HCT116 (cell line): ENCODE results near the gene ZZZ3. TPM values are rescaled to one million over a fixed set of nuclear protein-coding genes. Genes with fewer than 3 reads are reported as not detected.

Experiments
- ATAC-seq: fragments of 200-7000 bp; cut with Tn5 transposase; 2 replicates; pipeline ENCODE4 v1.9.1; 2020; ENCODE audit warnings: mild to moderate bottlenecking, moderate library complexity
- BruUV-seq: library from RNA; stranded (reverse); fragments of 400-500 nt; replicated peaks from 2 replicates; lab custom pipeline; 2021; lab: Mats Ljungman, UMichigan
- CTCF ChIA-PET: fragments of 300-600 bp; sonication (Branson Sonifier 250); formaldehyde crosslinking; loops from one replicate; lab custom pipeline; 2021; ENCODE audit warnings: antibody characterized with exemption; lab: Charles Lee
- POLR2A ChIA-PET: fragments of 300-600, 350-600 bp; sonication (Branson Sonifier 250); formaldehyde crosslinking; loops from one replicate; lab custom pipeline; 2021; ENCODE audit warnings: antibody characterized with exemption; lab: Charles Lee
- RAD21 ChIA-PET, 2 experiments: fragments of 300-600 bp; sonication (Branson Sonifier 250); formaldehyde crosslinking; loops; one replicate each; lab custom pipeline; 2023; ENCODE audit warnings: low total read pairs in 2 of 2; ENCODE audit not compliant: uncharacterized antibody in 2 of 2, unreplicated experiment in 2 of 2, low non-redundant PET in 1 of 2; lab: Charles Lee
- DNase-seq: peaks from one replicate; pipeline ENCODE4 v3.0.0-alpha.2; 2010; ENCODE audit warnings: low read depth, low spot score
- H2AFZ ChIP-seq: fragments of 200-600 bp; shearing (Covaris generic), sonication (generic); 2 replicates; pipeline ENCODE4 v1.6.1; 2017; ENCODE audit warnings: low read depth, mixed run types, mixed read lengths, antibody characterized with exemption, low read length; ENCODE audit not compliant: poor library complexity, severe bottlenecking
- H3K27ac ChIP-seq: 2 replicates; pipeline ENCODE4 v1.5.1; 2012; ENCODE audit warnings: low read depth, low read length
- H3K27me3 ChIP-seq: fragments of 200-600 bp; sonication (generic); 2 replicates; pipeline ENCODE4 v1.6.1; 2016; ENCODE audit warnings: mixed run types, low read length, mixed read lengths; ENCODE audit not compliant: insufficient read depth
- H3K36me3 ChIP-seq, 2 experiments: fragments of 200-500 bp in 1 of 2; fragments of 200-600 bp in 1 of 2; sonication (Bioruptor generic) in 1 of 2; sonication (generic) in 1 of 2; 2 replicates each; pipeline versions ENCODE4 v1.5.1 to v1.6.1; 2014 to 2016; ENCODE audit warnings: low read length in 2 of 2, inconsistent platforms in 1 of 2, mixed read lengths in 1 of 2, mixed run types in 1 of 2; ENCODE audit not compliant: insufficient read depth in 2 of 2, control insufficient read depth in 1 of 2
- H3K4me1 ChIP-seq, 2 experiments: fragments of 200-600 bp in 1 of 2; sonication (generic) in 1 of 2; 2 replicates each; pipeline versions ENCODE4 v1.5.1 to v1.6.1; 2012 to 2017; ENCODE audit warnings: low read length in 2 of 2, inconsistent platforms in 1 of 2, mild to moderate bottlenecking in 1 of 2, mixed read lengths in 1 of 2, mixed run types in 1 of 2, moderate library complexity in 1 of 2; ENCODE audit not compliant: insufficient read depth in 2 of 2, control insufficient read depth in 1 of 2
- H3K4me2 ChIP-seq: fragments of 200-600 bp; sonication (generic); 2 replicates; pipeline ENCODE4 v1.6.1; 2017; ENCODE audit warnings: mixed run types, low read length, mixed read lengths
- H3K4me3 ChIP-seq, 2 experiments: fragments of 200-600 bp in 1 of 2; sonication (generic) in 1 of 2; replicated peaks in 1 of 2; 2 replicates each; pipeline ENCODE4 v1.5.1; 2011 to 2016; ENCODE audit warnings: low read length in 2 of 2, control low read depth in 1 of 2, low read depth in 1 of 2, mild to moderate bottlenecking in 1 of 2, mixed read lengths in 1 of 2, mixed run types in 1 of 2
- H3K79me2 ChIP-seq: fragments of 200-600 bp; sonication (generic); 2 replicates; pipeline ENCODE4 v1.6.1; 2017; ENCODE audit warnings: mild to moderate bottlenecking, mixed run types, low read length, moderate library complexity, mixed read lengths; ENCODE audit not compliant: insufficient read depth
- H3K9ac ChIP-seq: fragments of 200-600 bp; sonication (generic); 2 replicates; pipeline ENCODE4 v1.6.1; 2016; ENCODE audit warnings: low read length, mixed read lengths
- H3K9me2 ChIP-seq: fragments of 200-600 bp; sonication (generic), shearing (Covaris generic); 2 replicates; pipeline ENCODE4 v1.6.1; 2017; ENCODE audit warnings: mixed run types, mild to moderate bottlenecking, moderate library complexity; ENCODE audit not compliant: insufficient read depth
- H3K9me3 ChIP-seq, 2 experiments: fragments of 200-500 bp in 1 of 2; fragments of 200-600 bp in 1 of 2; sonication (Bioruptor generic) in 1 of 2; sonication (generic) in 1 of 2; 2 replicates each; pipeline ENCODE4 v1.6.1; 2014 to 2017; ENCODE audit warnings: low read length in 2 of 2, mixed read lengths in 2 of 2, inconsistent platforms in 1 of 2, low read depth in 1 of 2, mild to moderate bottlenecking in 1 of 2, mixed run types in 1 of 2, moderate library complexity in 1 of 2; ENCODE audit not compliant: control insufficient read depth in 1 of 2, insufficient read depth in 1 of 2
- H4K20me1 ChIP-seq: fragments of 200-600 bp; sonication (generic), shearing (Covaris generic); 2 replicates; pipeline ENCODE4 v1.6.1; 2017; ENCODE audit warnings: mixed run types, mild to moderate bottlenecking, moderate library complexity; ENCODE audit not compliant: insufficient read depth
- CTCF ChIP-seq, 3 experiments: fragments of 200-600 bp in 1 of 3; sonication (generic) in 1 of 3; IDR thresholded peaks in 2 of 3; conservative IDR thresholded peaks in 1 of 3; 2 replicates each; pipeline ENCODE4 v1.5.1; 2012 to 2017; ENCODE audit warnings: low read depth in 2 of 3, low read length in 2 of 3, antibody characterized with exemption in 1 of 3, borderline replicate concordance in 1 of 3, control low read depth in 1 of 3, mild to moderate bottlenecking in 1 of 3, mixed read lengths in 1 of 3, mixed run types in 1 of 3, moderate library complexity in 1 of 3; ENCODE audit not compliant: insufficient read depth in 1 of 3
- EZH2 ChIP-seq: fragments of 200-600 bp; sonication (generic); IDR thresholded peaks from 2 replicates; pipeline ENCODE4 v1.6.1; 2017; ENCODE audit warnings: antibody characterized with exemption, mixed run types
- EZH2phosphoT487 ChIP-seq: fragments of 200-600 bp; IDR thresholded peaks from 2 replicates; pipeline ENCODE4 v1.6.1; 2018; ENCODE audit warnings: antibody characterized with exemption, borderline replicate concordance
- FOSL1 ChIP-seq: IDR thresholded peaks from 2 replicates; pipeline ENCODE4 v1.6.1; 2012; ENCODE audit warnings: low read depth
- JUND ChIP-seq: IDR thresholded peaks from 2 replicates; pipeline ENCODE4 v1.6.1; 2012
- MAX ChIP-seq: IDR thresholded peaks from 2 replicates; pipeline ENCODE4 v1.6.1; 2012
- POLR2A ChIP-seq: IDR thresholded peaks from 2 replicates; pipeline ENCODE4 v1.7.0; 2011; ENCODE audit warnings: borderline replicate concordance; ENCODE audit not compliant: insufficient read depth, insufficient read length; ENCODE audit errors: extremely low read depth
- POLR2AphosphoS5 ChIP-seq: IDR thresholded peaks from 2 replicates; pipeline ENCODE4 v1.6.1; 2011; ENCODE audit warnings: mild to moderate bottlenecking, low read depth, low read length, moderate library complexity
- RAD21 ChIP-seq: IDR thresholded peaks from 2 replicates; pipeline ENCODE4 v1.6.1; 2012; ENCODE audit warnings: low read depth, mild to moderate bottlenecking
- SIN3A ChIP-seq: IDR thresholded peaks from 2 replicates; pipeline ENCODE4 v1.6.1; 2012; ENCODE audit warnings: low read depth
- SRF ChIP-seq: IDR thresholded peaks from 2 replicates; pipeline ENCODE4 v1.6.1; 2012; ENCODE audit warnings: low read depth
- TCF7L2 ChIP-seq: IDR thresholded peaks from 2 replicates; pipeline ENCODE4 v1.7.0; 2011; ENCODE audit warnings: borderline replicate concordance, inconsistent platforms; ENCODE audit not compliant: insufficient read depth, insufficient read length; ENCODE audit errors: extremely low read depth
- YY1 ChIP-seq: IDR thresholded peaks from 2 replicates; pipeline ENCODE4 v1.6.1; 2011; ENCODE audit warnings: low read length, low read depth, moderate library complexity, mild to moderate bottlenecking; ENCODE audit not compliant: insufficient replicate concordance; ENCODE audit errors: extremely low read depth
- ZFX ChIP-seq: fragments of 450-650 bp; IDR thresholded peaks from 2 replicates; pipeline ENCODE4 v1.6.1; 2017
- ZNF274 ChIP-seq: fragments of 200-500 bp; sonication (Bioruptor generic); IDR thresholded peaks from 2 replicates; pipeline ENCODE4 v1.6.1; 2014; ENCODE audit warnings: mild to moderate bottlenecking, low read depth, low read length, inconsistent platforms
- intact Hi-C: fragments of 100-400 bp; cut with micrococcal nuclease; formaldehyde crosslinking; loops from 2 replicates; pipeline ENCODE4 v1.10.0; 2022
- total RNA-seq: library from RNA; stranded (reverse); gene quantifications from one replicate; pipeline ENCODE4 v1.2.1, GENCODE V29; 2021; ENCODE audit not compliant: unreplicated experiment
- TF ChIP-seq, protein P1 (sequence below): IDR thresholded peaks from 2 replicates; pipeline ENCODE4 v1.6.1; 2011; ENCODE audit warnings: mild to moderate bottlenecking, low read length, moderate library complexity; ENCODE audit not compliant: insufficient replicate concordance; ENCODE audit errors: extremely low read depth
- TF ChIP-seq, protein P2 (sequence below): IDR thresholded peaks from 2 replicates; pipeline ENCODE4 v1.6.1; 2012; ENCODE audit warnings: low read depth

ZZZ3 gene
- total RNA-seq, 1 experiment from 2014 or later, result 48.9 TPM

GRCh38 chr1:77688939-77689338 is 6.5 kb upstream of the ZZZ3 start:
- ATAC-seq, result no peak

More at GRCh38 chr1:77688939-77689338, 6.5 kb upstream of the ZZZ3 start:
- H3K27me3 ChIP-seq, result no peaks in the 10 kb centered on the region
- ChIA-PET POLR2A (no interaction called here), CTCF (no interaction called here), RAD21 (no interaction called here)
- intact Hi-C loops, result loop anchor here (5.0 to 10.0 kb wide), 3 partner anchors 216 to 426 kb away; partner anchors contain the start of gene FUBP1
- H3K4me1 ChIP-seq, result peaks cover 6 to 19% of the 10 kb centered on the region in 2 experiments; a peak in 3 of 4 replicates
- no peak overlapping the region for H3K4me2 ChIP-seq
- TF ChIP-seq TCF7L2 (no peak), YY1 (no peak), FOSL1 (no peak), POLR2A (no peak), EZH2phosphoT487 (no peak), MAX (no peak), SIN3A (no peak), SRF (no peak), CTCF (IDR thresholded peaks at IDR 0.05 in 2 of 3, conservative IDR thresholded peaks at IDR 0.05 in 1 of 3; ENCODE audit: borderline replicate concordance in 1 of 3, insufficient read depth in 1 of 3, low read depth in 2 of 3, low read length in 2 of 3) (no peak), RAD21 (no peak), ZNF274 (no peak), EZH2 (no peak), ZFX (no peak), POLR2AphosphoS5 (no peak), JUND (no peak)
- TF ChIP-seq, protein P1, sequence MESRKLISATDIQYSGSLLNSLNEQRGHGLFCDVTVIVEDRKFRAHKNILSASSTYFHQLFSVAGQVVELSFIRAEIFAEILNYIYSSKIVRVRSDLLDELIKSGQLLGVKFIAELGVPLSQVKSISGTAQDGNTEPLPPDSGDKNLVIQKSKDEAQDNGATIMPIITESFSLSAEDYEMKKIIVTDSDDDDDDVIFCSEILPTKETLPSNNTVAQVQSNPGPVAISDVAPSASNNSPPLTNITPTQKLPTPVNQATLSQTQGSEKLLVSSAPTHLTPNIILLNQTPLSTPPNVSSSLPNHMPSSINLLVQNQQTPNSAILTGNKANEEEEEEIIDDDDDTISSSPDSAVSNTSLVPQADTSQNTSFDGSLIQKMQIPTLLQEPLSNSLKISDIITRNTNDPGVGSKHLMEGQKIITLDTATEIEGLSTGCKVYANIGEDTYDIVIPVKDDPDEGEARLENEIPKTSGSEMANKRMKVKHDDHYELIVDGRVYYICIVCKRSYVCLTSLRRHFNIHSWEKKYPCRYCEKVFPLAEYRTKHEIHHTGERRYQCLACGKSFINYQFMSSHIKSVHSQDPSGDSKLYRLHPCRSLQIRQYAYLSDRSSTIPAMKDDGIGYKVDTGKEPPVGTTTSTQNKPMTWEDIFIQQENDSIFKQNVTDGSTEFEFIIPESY, result no peak
- TF ChIP-seq, protein P2, sequence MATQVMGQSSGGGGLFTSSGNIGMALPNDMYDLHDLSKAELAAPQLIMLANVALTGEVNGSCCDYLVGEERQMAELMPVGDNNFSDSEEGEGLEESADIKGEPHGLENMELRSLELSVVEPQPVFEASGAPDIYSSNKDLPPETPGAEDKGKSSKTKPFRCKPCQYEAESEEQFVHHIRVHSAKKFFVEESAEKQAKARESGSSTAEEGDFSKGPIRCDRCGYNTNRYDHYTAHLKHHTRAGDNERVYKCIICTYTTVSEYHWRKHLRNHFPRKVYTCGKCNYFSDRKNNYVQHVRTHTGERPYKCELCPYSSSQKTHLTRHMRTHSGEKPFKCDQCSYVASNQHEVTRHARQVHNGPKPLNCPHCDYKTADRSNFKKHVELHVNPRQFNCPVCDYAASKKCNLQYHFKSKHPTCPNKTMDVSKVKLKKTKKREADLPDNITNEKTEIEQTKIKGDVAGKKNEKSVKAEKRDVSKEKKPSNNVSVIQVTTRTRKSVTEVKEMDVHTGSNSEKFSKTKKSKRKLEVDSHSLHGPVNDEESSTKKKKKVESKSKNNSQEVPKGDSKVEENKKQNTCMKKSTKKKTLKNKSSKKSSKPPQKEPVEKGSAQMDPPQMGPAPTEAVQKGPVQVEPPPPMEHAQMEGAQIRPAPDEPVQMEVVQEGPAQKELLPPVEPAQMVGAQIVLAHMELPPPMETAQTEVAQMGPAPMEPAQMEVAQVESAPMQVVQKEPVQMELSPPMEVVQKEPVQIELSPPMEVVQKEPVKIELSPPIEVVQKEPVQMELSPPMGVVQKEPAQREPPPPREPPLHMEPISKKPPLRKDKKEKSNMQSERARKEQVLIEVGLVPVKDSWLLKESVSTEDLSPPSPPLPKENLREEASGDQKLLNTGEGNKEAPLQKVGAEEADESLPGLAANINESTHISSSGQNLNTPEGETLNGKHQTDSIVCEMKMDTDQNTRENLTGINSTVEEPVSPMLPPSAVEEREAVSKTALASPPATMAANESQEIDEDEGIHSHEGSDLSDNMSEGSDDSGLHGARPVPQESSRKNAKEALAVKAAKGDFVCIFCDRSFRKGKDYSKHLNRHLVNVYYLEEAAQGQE, result no peak
- no peaks in the 10 kb centered on the region for H4K20me1 ChIP-seq
- H3K79me2 ChIP-seq, result no peaks in the 10 kb centered on the region
- no peak overlapping the region for H2AFZ ChIP-seq
- H3K9me3 ChIP-seq, result no peaks in the 10 kb centered on the region
- H3K4me3 ChIP-seq, result no peak overlapping the region
- DNase-seq, result no peak
- H3K9ac ChIP-seq, result no peak overlapping the region
- BruUV-seq, result no TSS peak
- H3K27ac ChIP-seq, result no peak overlapping the region
- H3K36me3 ChIP-seq, result no peaks in the 10 kb centered on the region
- H3K9me2 ChIP-seq, result no peaks in the 10 kb centered on the region
